Ovary (tissue), 3 donors: ENCODE data around the gene OR2J1.

Experiments
- POLR2A ChIP-seq: fragments of 450-650 bp; IDR thresholded peaks from one replicate; pipeline ENCODE4 v1.6.1; 2017; ENCODE audit warnings: antibody characterized with exemption, mild to moderate bottlenecking, moderate library complexity
- TF ChIP-seq, protein P1 (sequence below), 3 donors: fragments of 450-650 bp in 2 of 3; fragments of 200-600 bp in 1 of 3; IDR thresholded peaks; one replicate each; pipeline versions ENCODE4 v1.5.1 to v1.8.0; 2016 to 2022; ENCODE audit warnings: antibody characterized with exemption in 3 of 3, mild to moderate bottlenecking in 1 of 3
- donor health status: DM: no; HTN: no; CAD: no.

DNA sequence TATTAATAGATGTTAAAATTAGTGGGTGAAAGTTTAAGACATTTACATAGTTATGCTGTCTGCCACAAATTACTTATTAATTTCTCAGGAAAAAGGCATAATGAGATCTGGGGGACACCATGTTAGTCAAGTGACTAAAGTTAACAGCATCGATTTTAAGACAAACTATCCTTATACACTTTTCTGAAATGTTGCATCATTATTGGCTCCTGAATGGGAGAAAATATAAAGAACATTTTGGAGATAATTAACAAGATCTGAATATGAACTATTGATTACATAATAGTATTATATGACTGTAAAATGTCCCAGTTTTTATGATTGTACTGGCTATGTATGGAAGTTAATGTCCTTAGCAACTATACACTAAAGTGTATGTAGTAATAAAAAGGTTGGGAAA, 20.1 kb upstream of the OR2J1 start:
- TF ChIP-seq, protein P1, sequence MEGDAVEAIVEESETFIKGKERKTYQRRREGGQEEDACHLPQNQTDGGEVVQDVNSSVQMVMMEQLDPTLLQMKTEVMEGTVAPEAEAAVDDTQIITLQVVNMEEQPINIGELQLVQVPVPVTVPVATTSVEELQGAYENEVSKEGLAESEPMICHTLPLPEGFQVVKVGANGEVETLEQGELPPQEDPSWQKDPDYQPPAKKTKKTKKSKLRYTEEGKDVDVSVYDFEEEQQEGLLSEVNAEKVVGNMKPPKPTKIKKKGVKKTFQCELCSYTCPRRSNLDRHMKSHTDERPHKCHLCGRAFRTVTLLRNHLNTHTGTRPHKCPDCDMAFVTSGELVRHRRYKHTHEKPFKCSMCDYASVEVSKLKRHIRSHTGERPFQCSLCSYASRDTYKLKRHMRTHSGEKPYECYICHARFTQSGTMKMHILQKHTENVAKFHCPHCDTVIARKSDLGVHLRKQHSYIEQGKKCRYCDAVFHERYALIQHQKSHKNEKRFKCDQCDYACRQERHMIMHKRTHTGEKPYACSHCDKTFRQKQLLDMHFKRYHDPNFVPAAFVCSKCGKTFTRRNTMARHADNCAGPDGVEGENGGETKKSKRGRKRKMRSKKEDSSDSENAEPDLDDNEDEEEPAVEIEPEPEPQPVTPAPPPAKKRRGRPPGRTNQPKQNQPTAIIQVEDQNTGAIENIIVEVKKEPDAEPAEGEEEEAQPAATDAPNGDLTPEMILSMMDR (IDR thresholded peaks at IDR 0.05), result no peak
- TF ChIP-seq POLR2A, result no peak
